ENCODE measurements around the gene THY1.

DNA sequence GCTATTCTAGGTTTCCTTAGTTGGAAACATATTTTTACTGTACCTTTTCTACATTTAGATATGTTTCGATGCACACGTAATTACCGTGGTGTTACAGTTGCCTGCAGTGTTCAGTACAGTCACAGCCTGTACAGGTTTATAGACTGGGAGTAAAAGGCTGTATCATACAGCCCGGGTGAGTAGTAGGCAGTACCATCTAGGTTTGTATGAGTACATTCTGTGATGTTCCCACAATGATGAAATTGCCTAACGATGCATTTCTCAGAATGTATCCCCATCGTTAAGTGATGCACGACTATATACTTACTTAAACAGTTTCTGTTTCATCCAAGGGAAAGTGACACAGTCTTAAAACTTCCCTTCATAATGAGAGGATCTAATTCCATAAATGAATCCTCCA lies 13.1 kb upstream of the THY1 start:
- TF ChIP-seq, protein P1, sequence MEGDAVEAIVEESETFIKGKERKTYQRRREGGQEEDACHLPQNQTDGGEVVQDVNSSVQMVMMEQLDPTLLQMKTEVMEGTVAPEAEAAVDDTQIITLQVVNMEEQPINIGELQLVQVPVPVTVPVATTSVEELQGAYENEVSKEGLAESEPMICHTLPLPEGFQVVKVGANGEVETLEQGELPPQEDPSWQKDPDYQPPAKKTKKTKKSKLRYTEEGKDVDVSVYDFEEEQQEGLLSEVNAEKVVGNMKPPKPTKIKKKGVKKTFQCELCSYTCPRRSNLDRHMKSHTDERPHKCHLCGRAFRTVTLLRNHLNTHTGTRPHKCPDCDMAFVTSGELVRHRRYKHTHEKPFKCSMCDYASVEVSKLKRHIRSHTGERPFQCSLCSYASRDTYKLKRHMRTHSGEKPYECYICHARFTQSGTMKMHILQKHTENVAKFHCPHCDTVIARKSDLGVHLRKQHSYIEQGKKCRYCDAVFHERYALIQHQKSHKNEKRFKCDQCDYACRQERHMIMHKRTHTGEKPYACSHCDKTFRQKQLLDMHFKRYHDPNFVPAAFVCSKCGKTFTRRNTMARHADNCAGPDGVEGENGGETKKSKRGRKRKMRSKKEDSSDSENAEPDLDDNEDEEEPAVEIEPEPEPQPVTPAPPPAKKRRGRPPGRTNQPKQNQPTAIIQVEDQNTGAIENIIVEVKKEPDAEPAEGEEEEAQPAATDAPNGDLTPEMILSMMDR (optimal IDR thresholded peaks at IDR 0.05 in 1 of 3, IDR thresholded peaks at IDR 0.05 in 1 of 3, conservative IDR thresholded peaks at IDR 0.05 in 1 of 3; ENCODE audit: extremely low read depth in 1 of 3, insufficient read depth in 2 of 3, low read length in 3 of 3): no peak
- no peak for TF ChIP-seq EZH2 (IDR thresholded peaks at IDR 0.05; ENCODE audit: low read length)

Measured in keratinocyte (primary cell).